GM19328 (cell line): ENCODE data around the gene ATP6V1C2.
"Not testable (repeated sequence)": the region's sequence is repeated elsewhere in the genome, so short reads cannot be mapped to it uniquely, and the experiment has no call there.

Experiments used
- ATAC-seq: cut with Tn5 transposase; IDR thresholded peaks from one replicate; pipeline ENCODE4 v1.9.1; 2021; ENCODE audit warnings: mild to moderate bottlenecking, moderate library complexity; ENCODE audit not compliant: unreplicated experiment

Gene ATP6V1C2

GRCh38 chr2:10765461-10765860, 44.0 kb downstream of the ATP6V1C2 start:
- ATAC-seq = no peak

- no peak for ATAC-seq
These were observed 44.5 kb downstream of the ATP6V1C2 start for GRCh38 chr2:10765914-10766313.

GRCh38 chr2:10768063-10768507, 46.7 kb downstream of the ATP6V1C2 start:
- ATAC-seq = no peak

GRCh38 chr2:10770956-10771750, 49.7 kb downstream of the ATP6V1C2 start:
- no peak for ATAC-seq

GRCh38 chr2:10771786-10772185, 50.4 kb downstream of the ATP6V1C2 start:
- no peak for ATAC-seq

- ATAC-seq = no peak
These were observed 50.9 kb downstream of the ATP6V1C2 start for GRCh38 chr2:10772201-10772867.

GRCh38 chr2:10772868-10773215, 51.4 kb downstream of the ATP6V1C2 start:
- no peak for ATAC-seq

GRCh38 chr2:10773821-10774341, 52.5 kb downstream of the ATP6V1C2 start:
- ATAC-seq = no peak

GRCh38 chr2:10774394-10774793, 53.0 kb downstream of the ATP6V1C2 start:
- ATAC-seq = no peak

- ATAC-seq = no peak
These were observed 53.8 kb downstream of the ATP6V1C2 start for GRCh38 chr2:10775021-10775780.

GRCh38 chr2:10775831-10776230, 54.4 kb downstream of the ATP6V1C2 start:
- ATAC-seq = no peak

- ATAC-seq = no peak
These were observed 55.0 kb downstream of the ATP6V1C2 start for GRCh38 chr2:10776231-10776977.

- ATAC-seq = no peak
These were observed 55.8 kb downstream of the ATP6V1C2 start for GRCh38 chr2:10777111-10777841.

- no peak for ATAC-seq
These were observed 56.7 kb downstream of the ATP6V1C2 start for GRCh38 chr2:10777842-10778723.

GRCh38 chr2:10778724-10779115, 57.3 kb downstream of the ATP6V1C2 start:
- ATAC-seq = no peak

GRCh38 chr2:10779776-10780490, 58.5 kb downstream of the ATP6V1C2 start:
- ATAC-seq = no peak

- no peak for ATAC-seq
These were observed 59.0 kb downstream of the ATP6V1C2 start for GRCh38 chr2:10780491-10780820.

GRCh38 chr2:10780821-10781220, 59.4 kb downstream of the ATP6V1C2 start:
- ATAC-seq = not testable (repeated sequence)

GRCh38 chr2:10781746-10782145, 60.3 kb downstream of the ATP6V1C2 start:
- no peak for ATAC-seq
